HG03442 (cell line): ENCODE data around the gene CISD1.
"Not testable (repeated sequence)": the region's sequence is repeated elsewhere in the genome, so short reads cannot be mapped to it uniquely, and the experiment has no call there.

Experiments
- ATAC-seq: cut with Tn5 transposase; IDR thresholded peaks from one replicate; pipeline ENCODE4 v1.9.1; 2021; ENCODE audit warnings: mild to moderate bottlenecking, moderate library complexity; ENCODE audit not compliant: unreplicated experiment

Gene CISD1

DNA sequence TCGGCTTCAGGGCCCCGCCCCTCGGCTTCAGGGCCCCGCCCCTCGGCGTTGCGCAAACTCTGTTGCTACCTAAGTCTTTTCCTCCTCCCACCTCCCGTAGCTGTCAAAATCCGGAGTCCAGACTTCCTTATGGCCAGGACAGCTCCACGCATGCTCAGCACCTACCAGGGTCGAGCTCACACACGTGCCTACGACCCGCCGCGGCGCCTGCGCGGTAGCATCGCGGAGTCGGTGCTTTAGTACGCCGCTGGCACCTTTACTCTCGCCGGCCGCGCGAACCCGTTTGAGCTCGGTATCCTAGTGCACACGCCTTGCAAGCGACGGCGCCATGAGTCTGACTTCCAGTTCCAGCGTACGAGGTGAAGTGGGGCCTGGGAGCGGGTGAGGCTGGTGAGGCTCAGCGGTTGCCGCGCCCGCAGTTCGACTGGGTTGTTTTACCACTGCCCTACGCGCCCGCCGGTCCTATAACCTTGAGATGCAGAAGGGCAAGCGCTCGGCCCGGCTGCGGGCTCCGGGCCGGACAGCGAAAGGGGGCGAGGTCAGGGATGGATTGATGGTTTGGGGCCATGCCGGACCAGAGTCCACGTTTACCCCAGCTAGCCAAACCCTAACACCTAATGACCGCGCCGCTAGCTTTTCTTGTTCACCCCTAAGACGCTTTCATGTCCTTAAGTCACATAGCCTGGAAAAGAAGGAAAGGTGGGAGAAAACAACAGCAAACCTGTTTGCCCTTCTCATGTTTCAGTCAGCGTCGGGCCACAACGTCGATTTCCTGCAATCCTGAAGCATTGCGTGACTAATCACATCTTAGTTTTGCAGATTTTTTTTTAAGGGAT, at the start of gene CISD1:
Gene CISD1 (plus strand): TSS at position 217 of the 836 bp plus-strand sequence. CDS start 112 bp downstream, at position 329.
- ATAC-seq, result peak; percentile 59

DNA sequence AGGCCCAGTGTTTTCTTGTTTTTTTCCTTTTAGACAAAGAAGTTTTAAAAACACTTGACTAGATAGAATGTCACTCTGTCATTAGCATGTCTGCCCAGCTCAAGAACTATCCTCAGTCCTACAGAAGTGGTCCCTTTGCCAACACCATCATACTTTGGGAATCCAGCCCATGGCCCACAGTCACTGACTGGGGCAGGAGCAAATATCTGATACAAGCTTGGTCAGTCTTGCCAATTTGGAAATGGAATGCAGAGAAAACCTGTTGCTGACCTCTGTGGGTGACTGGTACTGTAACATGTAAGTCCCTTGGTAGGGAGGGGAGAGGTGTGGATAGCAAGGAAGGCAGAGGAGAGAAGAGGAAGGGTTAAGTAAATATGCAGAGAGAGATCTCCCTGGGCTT, 49.1 kb upstream of the CISD1 start:
- ATAC-seq, result no peak

DNA sequence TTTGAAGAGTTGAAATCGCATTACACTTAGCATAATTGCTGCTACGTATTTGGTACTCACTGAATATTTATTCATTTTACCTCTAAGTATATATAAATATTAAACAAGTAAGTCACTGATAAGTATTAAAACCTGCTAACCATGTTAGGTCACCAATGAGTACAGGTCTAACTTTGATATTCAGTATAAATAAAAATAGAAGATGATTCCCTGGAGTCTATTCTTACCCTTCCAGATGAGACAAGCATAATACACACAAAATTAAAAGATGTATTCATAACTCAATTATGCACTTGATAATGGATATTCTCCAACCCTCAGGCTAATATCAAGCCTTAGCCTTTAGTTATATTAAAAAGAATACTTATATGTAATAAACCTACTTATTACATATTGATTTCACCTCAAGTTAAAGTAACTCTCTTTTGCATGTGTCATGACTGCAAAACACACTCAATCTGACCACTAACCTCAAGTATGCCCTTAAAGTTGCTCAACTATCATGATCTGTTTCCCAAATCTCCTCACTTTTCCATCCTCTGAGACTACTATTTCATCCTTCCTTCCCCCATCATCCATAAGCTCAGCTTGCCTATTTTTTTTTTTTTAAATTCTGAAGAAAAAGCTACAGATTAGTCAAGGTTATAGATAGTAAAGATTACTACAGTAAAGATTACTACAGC, 48.1 kb upstream of the CISD1 start:
- no peak for ATAC-seq

DNA sequence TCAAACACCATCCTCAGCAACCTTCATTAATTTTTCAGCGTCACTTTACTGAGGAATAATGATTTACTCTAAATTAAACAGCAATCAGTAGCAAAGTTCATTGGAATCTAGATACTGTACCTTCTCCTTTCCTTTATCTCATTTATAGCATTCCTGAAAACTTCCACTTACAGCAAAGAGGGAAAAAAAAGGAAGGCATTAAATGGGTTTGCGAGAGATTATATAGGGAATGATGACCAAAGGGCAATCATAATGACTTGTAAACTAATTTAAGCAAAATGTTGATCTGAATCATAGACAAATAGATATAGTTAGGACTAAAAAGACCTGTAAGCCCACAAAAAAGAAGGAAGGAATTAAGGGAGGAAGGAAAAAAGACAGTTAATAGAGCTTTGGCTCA, 43.3 kb upstream of the CISD1 start:
- no peak for ATAC-seq

DNA sequence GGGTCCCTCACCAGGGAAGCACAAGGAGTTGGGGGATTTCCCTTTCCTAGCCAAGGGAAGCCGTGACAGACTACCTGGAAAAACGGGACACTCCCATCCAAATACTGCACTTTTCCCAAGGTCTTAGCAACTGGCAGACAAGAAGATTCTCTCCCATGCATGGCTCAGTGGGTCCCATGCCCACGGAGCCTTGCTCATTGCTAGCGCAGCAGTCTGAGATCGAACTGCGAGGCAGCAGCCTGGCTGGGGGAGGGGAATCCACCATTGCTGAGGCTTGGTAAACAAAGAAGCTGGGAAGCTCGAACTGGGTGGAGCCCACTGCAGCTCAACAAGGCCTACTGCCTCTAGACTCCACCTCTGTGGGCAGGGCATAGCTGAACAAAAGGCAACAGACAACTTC, 39.1 kb upstream of the CISD1 start:
- not testable (repeated sequence) for ATAC-seq

DNA sequence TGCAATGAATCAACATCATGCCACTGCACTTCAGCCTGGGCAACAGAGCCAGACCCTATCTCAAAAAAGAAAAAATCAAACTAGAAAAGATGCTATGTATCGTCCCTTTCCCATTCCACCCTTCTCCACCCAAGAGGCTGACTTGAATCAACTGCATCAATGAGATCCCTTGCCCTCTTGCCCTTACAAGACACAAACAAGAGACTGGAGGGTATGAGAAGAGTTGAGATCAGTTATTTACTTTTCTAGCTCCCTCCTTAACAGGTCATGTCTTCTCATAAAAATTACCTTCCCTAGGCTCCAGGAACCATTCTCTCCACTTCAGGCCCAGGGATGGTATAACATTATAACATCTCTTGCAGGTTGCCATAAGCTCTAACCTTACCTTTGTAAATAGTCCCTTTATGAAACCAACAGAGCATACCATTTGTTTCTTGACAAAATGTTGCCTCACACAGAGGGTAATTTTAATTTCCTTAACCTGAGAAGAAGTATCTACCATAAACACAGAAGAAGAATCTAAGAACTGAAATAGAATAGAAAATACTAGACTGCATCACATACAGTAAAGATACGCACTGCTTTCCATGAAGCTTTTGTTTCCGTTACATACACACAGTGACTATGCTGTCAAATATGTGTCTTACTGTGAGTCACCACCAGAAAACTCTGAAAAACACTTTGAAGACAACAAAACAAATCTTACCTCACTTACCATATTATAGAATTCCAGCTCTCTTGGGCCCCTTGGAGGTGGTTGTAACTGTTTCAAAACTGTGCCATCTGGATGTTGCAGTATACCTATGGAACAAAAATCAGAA, 31.7 kb upstream of the CISD1 start:
- ATAC-seq, result no peak

DNA sequence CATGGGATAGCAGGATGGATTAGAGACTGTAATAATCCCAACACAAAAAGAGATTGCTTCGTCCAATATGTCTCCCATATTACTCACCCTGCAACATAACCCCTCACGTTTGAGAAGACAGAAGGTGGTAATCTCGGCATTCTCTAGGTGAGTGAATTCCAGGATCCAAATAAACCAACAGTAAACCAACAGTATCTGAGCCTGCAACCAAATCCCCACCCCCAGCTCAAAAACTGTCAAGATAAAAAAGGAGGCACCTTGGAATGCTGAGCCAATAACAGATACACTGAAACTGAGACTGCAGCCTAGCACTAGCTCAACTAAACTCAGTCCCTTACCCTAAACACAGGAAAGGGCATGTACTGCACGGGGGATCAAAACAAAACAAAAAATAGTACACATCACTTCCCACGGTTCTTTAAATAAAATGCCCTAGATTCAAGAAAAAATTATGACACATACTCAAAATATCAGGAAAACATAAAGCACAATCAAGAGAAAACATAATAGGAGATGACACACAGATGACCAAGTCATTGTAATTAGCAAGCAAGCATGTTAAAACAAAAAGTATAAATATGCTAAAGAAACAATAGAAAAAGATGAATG, 29.3 kb upstream of the CISD1 start:
- ATAC-seq, result peak; percentile 46

DNA sequence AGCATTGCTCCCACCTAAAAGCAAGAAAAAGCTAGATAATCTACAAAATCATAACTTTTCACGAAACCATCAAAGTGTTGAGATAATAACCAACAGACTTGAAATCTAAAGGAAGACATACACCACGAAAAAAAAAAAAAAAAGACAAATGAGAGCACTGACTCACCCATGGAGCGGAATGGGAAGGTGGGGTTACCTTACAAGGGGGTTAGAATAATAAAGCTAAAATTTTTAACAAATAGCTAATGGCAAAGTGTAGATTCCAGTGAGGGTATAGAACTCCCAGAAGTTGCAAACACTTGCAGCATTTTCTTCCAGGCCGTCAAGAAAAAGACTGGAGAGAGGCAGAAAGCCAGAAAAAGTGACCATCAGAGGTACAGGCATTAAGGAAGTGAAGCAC, 28.4 kb upstream of the CISD1 start:
- ATAC-seq, result no peak

DNA sequence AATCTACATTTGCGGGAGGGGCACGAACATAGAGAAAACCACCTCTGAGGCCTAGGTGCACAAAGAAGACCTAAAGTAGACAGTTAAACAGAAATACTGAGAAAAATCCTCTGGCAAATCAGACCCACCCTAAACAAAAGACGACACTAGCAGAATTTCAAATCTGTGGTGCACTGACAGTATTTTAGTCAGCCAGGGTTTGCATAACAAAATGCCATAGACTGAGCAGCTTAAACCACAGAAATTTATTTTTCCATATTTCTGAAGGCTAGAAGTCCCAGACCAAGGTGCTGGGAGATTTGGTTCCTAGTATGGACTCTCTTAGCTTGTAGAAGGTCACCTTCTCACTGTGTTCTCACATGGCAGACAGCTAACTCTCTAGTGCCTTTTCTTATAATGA, 27.6 kb upstream of the CISD1 start:
- no peak for ATAC-seq

DNA sequence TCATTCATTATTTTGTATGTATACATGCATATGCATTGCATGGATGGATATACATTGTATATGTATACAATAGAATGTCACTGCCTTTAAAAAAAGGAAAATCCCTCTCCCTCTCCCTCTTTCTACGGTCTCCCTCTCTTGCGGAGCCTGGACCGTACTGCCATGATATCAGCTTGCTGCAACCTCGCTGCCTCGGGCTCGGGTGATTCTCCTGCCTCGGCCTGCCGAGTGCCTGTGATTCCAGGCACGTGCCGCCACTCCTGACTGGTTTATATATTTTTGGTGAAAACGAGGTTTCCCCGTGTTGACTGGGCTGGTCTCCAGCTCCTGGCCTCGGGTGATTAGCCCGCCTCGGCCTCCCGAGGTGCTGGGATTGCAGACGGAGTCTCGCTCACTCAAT, 25.7 kb upstream of the CISD1 start:
- no peak for ATAC-seq

DNA sequence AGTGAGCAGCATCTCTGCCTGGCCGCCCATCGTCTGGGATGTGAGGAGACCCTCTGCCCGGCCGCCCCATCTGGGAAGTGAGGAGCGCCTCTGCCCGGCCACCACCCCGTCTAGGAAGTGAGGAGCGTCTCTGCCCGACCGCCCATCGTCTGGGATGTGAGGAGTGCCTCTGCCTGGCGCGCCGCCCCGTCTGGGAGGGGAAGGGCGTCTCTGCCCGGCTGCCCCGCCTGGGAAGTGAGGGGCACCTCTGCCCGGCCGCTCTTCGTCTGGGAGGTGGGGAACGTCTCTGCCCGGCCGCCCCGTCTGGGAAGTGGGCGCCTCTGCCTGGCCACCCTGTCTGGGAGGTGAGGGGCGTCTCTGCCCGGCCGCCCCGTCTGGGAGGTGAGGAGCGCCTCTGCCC, 25.2 kb upstream of the CISD1 start:
- not testable (repeated sequence) for ATAC-seq

DNA sequence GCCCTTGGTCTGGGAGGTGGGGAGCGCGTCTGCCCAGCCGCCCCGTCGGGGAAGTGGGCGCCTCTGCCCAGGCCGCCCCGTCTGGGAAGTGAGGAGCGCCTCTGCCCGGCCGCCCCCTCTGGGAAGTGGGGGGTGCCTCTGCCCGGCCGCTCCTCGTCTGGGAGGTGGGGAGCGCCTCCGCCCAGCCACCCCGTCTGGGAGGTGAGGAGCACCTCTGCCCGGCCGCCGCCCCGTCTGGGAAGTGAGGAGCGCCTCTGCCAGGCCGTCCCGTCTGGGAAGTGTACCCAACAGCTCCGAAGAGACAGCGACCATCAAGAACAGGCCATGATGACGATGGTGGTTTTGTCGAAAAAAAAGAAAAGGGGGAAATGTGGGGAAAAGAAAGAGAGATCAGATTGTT, 24.7 kb upstream of the CISD1 start:
- not testable (repeated sequence) for ATAC-seq

DNA sequence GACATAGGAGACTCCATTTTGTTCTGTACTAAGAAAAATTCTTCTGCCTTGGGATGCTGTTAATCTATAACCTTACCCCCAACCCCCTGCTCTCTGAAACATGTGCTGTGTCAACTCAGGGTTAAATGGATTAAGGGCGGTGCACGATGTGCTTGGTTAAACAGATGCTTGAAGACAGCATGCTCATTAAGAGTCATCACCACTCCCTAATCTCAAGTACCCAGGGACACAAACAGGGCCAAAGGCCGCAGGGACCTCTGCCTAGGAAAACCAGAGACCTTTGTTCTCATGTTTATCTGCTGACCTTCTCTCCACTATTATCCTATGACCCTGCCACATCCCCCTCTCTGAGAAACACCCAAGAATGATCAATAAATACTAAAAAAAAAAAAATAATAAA, 24.3 kb upstream of the CISD1 start:
- not testable (repeated sequence) for ATAC-seq

DNA sequence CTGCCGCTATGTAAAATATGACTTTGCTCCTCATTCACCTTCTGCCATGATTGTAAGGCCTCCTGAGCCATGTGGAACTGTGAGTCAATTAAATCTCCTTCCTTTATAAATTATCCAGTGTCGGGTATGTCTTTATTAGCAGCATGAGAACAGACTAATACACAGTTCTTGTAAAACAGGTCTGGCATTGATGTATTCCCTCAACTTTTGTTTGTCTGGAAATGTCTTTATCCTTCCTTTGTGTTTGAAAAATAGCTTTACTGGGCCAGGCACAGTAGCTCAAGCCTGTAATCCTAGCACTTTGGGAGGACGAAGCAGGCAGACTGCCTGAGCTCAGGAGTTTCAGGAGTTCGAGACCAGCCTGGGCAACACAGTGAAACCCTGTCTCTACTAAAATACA, 15.8 kb upstream of the CISD1 start:
- no peak for ATAC-seq

DNA sequence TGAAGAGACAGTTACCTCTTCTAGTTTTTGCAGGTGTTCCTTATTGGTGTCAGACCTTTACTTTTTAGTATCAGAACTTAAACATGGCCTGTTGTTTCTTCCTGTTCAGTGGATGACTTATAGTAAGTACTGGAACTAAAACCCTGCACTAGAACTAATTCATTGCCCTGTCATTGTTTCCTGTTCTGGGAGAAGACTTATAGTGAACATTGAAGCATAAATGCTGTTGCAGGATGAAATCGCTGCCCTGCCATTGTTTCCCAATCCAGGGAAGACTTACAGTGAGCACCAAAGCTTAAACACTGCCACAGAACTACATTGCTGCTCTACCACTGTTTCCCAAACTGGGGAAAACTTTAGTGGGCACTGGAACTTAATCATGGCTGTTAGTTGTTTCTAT, 14.3 kb upstream of the CISD1 start:
- no peak for ATAC-seq

DNA sequence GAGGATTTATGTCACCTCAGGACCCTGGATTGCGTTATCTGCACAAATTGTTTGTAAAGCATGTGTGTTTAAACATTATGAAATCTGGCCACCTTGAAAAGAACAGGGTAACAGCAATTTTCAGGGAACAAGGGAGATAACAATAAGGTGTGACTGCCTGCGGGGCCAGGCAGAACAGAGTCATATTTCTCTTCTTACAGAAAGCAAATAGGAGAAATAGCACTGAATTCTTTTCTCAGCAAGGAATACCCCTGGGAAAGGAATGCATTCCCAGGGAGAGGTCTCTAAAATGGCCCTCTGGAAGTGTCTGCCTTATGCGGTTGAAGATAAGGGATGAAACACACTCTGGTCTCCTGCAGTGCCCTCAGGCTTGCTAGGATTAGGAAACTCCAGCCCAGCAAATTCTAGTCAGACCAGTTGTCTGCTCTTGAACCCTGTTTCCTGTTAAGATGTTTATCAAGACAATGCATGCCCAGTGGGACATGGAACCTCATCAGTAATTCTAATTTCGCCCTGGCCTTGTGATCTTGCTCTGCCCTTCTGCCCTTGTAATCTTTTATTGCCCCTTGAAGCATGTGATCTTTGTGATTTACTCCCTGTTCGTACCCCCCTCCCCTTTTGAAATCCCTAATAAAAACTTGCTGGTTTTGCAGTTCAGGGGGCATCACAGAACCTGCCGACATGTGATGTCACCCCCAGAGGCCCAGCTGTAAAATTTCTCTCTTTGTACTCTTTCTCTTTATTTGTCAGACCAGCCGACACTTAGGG, 12.8 kb upstream of the CISD1 start:
- ATAC-seq, result not testable (repeated sequence)

DNA sequence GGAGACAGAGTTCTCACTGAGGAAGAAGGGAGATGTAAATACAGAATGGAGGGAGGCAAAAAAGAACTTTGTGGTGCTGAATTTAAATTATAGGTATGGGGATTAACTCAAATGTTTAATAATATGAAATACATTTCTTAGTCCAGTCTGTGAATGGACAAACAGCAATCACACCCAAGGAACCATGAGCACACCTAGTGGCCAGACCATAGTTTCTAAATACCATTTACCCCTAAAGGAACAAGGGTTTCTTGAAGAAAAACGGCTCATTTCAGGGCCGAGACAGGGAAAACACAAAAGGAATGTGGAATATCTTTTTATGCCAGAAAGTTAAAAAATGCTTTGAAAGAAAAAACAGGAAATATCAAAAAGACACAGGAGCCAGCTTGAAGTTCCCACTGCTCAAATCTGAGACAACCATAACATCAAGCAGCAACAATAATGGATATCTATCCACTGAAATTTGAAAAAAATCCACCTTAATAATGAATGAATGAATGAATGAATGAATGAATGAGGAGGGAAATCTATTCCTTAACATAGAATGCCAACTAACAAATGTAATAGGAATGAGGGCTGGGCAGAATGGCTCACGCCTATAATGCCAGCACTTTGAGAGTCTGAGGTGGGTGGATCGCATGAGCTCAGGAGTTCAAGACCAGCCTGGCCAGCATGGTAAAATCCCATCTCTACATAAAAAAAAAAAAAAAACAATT, 9.8 kb upstream of the CISD1 start:
- ATAC-seq, result no peak

DNA sequence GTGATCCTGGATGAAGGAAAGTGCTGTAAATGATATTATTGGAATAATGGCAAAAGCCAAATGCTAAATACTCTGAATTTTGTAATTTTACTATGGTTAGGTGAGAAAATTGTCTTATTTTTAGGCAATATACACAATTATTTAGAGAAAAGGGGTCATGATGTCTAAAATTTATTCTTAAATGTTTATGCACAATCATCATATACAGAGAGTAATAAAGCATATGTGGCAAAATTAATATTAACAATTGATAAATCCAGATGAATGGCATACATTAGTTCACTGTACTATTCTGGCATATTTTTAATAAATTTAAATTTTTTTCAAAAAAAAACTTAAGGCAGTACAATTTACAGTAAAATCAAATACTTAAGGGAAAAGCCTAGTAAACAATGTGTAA, 8.6 kb upstream of the CISD1 start:
- ATAC-seq, result no peak

DNA sequence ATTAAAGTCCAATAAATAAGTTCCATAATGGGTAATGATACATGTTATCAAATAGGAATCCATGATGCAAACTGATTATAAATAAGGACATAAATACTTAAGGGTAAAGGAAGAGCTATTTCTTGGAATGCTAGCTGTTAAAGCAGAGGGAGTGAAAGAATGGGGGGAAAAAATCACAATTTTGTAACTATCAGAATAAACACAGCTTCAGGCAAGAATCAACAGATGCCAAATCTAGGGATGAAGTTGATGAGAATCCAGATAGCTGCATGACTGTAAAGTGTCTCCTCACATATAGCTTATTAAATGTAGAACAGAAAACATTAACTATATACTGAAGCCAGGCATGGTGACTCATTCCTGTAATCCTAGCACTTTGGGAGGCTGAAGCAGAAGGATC, 6.2 kb upstream of the CISD1 start:
- no peak for ATAC-seq

DNA sequence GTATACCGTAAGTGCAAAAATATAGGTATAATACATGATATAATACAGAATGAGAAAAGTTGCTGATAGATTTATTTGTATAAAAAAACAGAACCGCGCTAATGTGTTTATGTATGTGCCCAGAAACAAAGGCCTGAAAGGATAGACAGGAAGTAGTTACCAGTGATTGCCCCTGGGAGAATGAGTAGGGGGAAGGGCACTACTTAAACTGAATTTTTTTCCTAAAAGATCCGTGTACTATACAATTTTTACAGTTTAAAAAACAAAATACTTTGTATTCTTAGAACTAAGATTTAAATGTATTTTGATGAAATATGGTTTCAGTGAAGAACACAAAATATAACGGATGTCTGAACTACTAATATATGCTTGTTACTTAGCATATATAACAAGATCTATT, 4.2 kb upstream of the CISD1 start:
- no peak for ATAC-seq
